Left lung (tissue), 10 donors: ENCODE results near the gene RTKN. TPM values are rescaled to one million over a fixed set of nuclear protein-coding genes. Genes with fewer than 3 reads are reported as not detected.

Experiments used
- ATAC-seq: fragments of 200-7000 bp; cut with Tn5 transposase; one replicate; pipeline ENCODE4 v1.9.1; 2020; ENCODE audit warnings: moderate library complexity
- DNase-seq, 4 donors: peaks; one replicate each; pipeline ENCODE4 v3.0.0-alpha.2; 2013 to 2020
- H3K27ac ChIP-seq, 2 donors: fragments of 200-600 bp; sonication (generic) in 1 of 2; one replicate each; pipeline versions ENCODE4 v1.5.0 to v1.8.0; 2020 to 2021
- H3K27me3 ChIP-seq, 2 donors: fragments of 200-600 bp; sonication (generic) in 1 of 2; one replicate each; pipeline versions ENCODE4 v1.5.0 to v1.8.0; 2020 to 2021
- H3K36me3 ChIP-seq, 2 donors: fragments of 200-600 bp; sonication (generic) in 1 of 2; one replicate each; pipeline versions ENCODE4 v1.5.0 to v1.8.0; 2020 to 2021
- H3K4me1 ChIP-seq, 2 donors: fragments of 200-600 bp; one replicate each; pipeline ENCODE4 v1.8.0; 2021
- H3K4me3 ChIP-seq, 2 donors: fragments of 200-600 bp; sonication (generic) in 1 of 2; one replicate each; pipeline versions ENCODE4 v1.5.0 to v1.8.0; 2020 to 2021; ENCODE audit warnings: mild to moderate bottlenecking in 1 of 2
- H3K9me3 ChIP-seq, 2 donors: fragments of 200-600 bp; sonication (generic) in 1 of 2; one replicate each; pipeline versions ENCODE4 v1.5.0 to v1.8.0; 2020 to 2021
- intact Hi-C, 2 donors: fragments of 100-400 bp; cut with DNase I; formaldehyde crosslinking; loops; one replicate each; pipeline versions ENCODE4 v1.11.2 to v1.14.2; 2022
- polyA plus RNA-seq, 6 donors: library from polyadenylated mRNA; unstranded; fragments of 120-200 nt; gene quantifications; one replicate each; pipeline ENCODE4 v1.2.1, GENCODE V29; 2013; ENCODE audit not compliant: insufficient read length in 6 of 6
- total RNA-seq, 2 donors: library from RNA; stranded (reverse); fragmentation: NEBNext Ultra II Directional; extraction: Animal tissue kit (Norgen Biotek cat#: 25700); gene quantifications; one replicate each; pipeline ENCODE4 v1.2.1, GENCODE V29; 2021
- TF ChIP-seq, protein P1 (sequence below), 2 donors: fragments of 200-600 bp; sonication (generic) in 1 of 2; IDR thresholded peaks; one replicate each; pipeline versions ENCODE4 v1.5.0 to v1.8.0; 2021; ENCODE audit warnings: antibody characterized with exemption in 2 of 2
- donor health status: DM: no; HTN: yes; CAD: no.
- donor health status: DM: no; HTN: no; CAD: no.

RTKN gene
- total and polyA plus RNA-seq, 8 donors = 29.6 to 59.5 (median 51.0) TPM

DNA sequence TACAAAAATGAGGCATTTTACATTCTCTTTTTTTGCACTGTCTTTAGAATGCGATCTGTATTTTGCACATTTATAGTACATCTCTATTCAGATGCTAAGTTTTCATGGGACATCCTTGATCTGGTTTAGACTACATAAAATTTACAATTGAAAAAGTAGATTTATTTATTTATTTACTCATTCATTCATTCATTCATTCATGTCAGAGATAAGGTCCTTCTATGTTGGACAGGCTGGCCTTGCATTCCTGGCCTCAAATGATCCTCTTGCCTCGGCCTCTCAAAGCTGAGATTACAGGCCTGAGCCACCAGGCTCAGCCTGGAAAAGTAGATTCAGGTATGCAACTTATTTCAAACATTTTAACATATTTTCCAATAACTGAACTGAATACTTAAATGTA, 45.6 kb downstream of the RTKN start:
- DNase-seq = no peak
- intact Hi-C loops = no loop called here
- Histone ChIP-seq H3K36me3 (no peaks in the 10 kb centered on the region), H3K4me1 (peaks cover 0 to under 1% of the 10 kb centered on the region in 2 donors), H3K27ac (no peak overlapping the region), H3K27me3 (no peaks in the 10 kb centered on the region), H3K9me3 (no peaks in the 10 kb centered on the region), H3K4me3 (no peak overlapping the region)
- no peak for ATAC-seq
- TF ChIP-seq, protein P1, sequence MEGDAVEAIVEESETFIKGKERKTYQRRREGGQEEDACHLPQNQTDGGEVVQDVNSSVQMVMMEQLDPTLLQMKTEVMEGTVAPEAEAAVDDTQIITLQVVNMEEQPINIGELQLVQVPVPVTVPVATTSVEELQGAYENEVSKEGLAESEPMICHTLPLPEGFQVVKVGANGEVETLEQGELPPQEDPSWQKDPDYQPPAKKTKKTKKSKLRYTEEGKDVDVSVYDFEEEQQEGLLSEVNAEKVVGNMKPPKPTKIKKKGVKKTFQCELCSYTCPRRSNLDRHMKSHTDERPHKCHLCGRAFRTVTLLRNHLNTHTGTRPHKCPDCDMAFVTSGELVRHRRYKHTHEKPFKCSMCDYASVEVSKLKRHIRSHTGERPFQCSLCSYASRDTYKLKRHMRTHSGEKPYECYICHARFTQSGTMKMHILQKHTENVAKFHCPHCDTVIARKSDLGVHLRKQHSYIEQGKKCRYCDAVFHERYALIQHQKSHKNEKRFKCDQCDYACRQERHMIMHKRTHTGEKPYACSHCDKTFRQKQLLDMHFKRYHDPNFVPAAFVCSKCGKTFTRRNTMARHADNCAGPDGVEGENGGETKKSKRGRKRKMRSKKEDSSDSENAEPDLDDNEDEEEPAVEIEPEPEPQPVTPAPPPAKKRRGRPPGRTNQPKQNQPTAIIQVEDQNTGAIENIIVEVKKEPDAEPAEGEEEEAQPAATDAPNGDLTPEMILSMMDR (IDR thresholded peaks at IDR 0.05) = no peak

DNA sequence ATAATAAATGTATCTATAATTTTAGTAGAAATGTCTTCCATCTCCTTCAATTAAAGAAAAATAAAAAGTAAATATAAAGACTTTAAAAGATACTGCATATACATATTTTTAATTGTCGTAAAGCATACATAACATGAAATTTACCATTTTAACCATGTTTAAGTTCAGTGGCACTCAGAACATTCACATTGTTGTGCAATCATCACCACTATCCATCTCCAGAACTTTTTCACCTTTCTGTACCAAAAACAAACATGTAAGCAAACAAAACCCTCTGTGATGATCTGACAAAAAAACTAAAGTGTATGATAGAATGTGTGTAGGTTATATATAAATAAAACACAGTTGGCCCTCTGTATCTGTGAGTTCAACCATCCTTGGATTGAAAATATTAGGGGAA, 48.2 kb downstream of the RTKN start:
- Histone ChIP-seq H3K4me3 (no peak overlapping the region), H3K27ac (no peak overlapping the region), H3K4me1 (peaks cover 12 to 25% of the 10 kb centered on the region in 2 donors), H3K27me3 (no peaks in the 10 kb centered on the region), H3K9me3 (no peaks in the 10 kb centered on the region), H3K36me3 (no peaks in the 10 kb centered on the region)
- no peak for ATAC-seq
- intact Hi-C loops = no loop called here
- no peak for DNase-seq
- TF ChIP-seq, protein P1 (IDR thresholded peaks at IDR 0.05) = no peak

DNA sequence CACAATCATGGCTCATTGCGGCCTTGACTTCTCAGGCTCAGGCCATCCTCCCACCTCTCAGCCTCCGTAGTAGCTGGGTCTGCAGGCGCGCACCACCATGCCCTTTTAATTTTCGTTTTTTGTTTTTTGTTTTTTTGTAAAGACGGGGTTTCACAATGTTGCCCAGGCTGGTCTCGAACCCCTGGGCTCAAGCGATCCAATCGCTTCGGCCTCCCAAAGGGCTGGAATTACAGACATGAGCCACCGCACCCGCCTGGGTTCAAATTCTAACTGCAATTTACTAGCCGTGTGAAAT, 49.3 kb downstream of the RTKN start:
- TF ChIP-seq, protein P1 (IDR thresholded peaks at IDR 0.05) = no peak
- H3K4me1 ChIP-seq = peaks cover 12 to 34% of the 10 kb centered on the region in 2 donors
- H3K27me3 ChIP-seq = no peaks in the 10 kb centered on the region
- intact Hi-C loops = no loop called here
- no peaks in the 10 kb centered on the region for H3K9me3 ChIP-seq
- no peak overlapping the region for H3K4me3 ChIP-seq
- no peak for DNase-seq
- H3K27ac ChIP-seq = no peak overlapping the region
- H3K36me3 ChIP-seq = no peaks in the 10 kb centered on the region
- no peak for ATAC-seq

DNA sequence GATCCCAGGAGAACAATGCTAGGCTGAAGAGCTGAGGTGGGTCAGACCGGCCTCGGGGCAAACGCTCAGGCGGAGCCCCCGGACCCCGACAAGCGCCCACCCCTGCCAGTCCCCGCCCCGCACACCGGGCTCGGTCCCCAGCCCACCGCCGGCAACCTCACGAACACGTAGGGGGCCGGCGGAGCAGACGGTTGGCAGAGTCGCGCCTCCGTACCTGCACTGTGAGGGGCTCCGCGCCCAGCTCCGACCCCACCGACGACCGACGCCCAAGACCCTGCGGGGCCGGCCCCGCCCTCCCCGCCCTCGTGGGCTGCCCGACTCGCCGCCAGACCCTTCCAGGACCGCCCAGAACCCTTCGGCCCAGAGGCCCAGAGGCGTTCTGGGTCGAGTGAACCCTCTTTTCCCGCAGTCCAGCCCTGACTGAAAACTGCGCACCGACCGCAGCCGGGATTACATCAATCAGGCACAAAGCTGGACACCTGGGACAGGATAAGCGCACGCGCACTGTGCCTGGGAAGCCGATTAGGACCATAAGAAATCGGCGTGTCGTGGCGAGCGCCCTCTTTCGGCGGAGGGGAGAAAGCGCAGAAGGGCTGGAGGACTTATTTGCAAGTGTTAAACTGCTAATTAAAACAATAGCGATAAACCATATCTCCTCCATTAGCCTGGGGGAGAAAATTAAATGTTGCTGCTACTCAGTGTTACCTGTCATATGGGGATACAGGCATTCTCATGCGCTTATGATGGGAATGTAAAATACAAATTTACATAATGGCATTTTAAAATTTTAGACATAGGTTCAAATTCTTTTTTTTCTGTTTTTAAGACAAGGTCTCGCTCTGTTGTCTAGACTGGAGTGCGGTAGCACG, 49.9 kb downstream of the RTKN start:
- TF ChIP-seq, protein P1 (IDR thresholded peaks at IDR 0.05) = peak; percentile 93 to 96
- intact Hi-C loops = no loop called here

GRCh38 chr2:74391209-74391579, 50.5 kb downstream of the RTKN start:
- DNase-seq = no peak
- intact Hi-C loops = no loop called here
- TF ChIP-seq, protein P1 (IDR thresholded peaks at IDR 0.05) = no peak

More for the DNA sequence above, 49.9 kb downstream of the RTKN start:
- DNase-seq (peak; percentile 94 to 98 (median 94)), ATAC-seq (peak; percentile 97)
- Histone ChIP-seq H3K4me3 (peak overlapping the region; percentile 77 to 96), H3K4me1 (peaks cover 12 to 40% of the 10 kb centered on the region in 2 donors), H3K9me3 (no peaks in the 10 kb centered on the region), H3K27ac (peak overlapping the region; percentile 82 to 90), H3K36me3 (no peaks in the 10 kb centered on the region), H3K27me3 (no peaks in the 10 kb centered on the region)

More at GRCh38 chr2:74391209-74391579, 50.5 kb downstream of the RTKN start:
- Histone ChIP-seq H3K27ac (peak overlapping the region; percentile 82 to 90), H3K27me3 (no peaks in the 10 kb centered on the region), H3K4me1 (peaks cover 12 to 44% of the 10 kb centered on the region in 2 donors), H3K36me3 (no peaks in the 10 kb centered on the region), H3K9me3 (no peaks in the 10 kb centered on the region), H3K4me3 (peak overlapping the region; percentile 77 to 96)
- ATAC-seq = peak; percentile 42
